A549 (cell line): ENCODE data around the gene LRFN2. TPM values are rescaled to one million over a fixed set of nuclear protein-coding genes. Genes with fewer than 3 reads are reported as not detected.

Experiments used
- ATAC-seq, 2 experiments: fragments of 200-7000 bp in 1 of 2; fragments of >200 bp in 1 of 2; cut with Nextera tagmentation in 1 of 2; cut with Tn5 transposase in 1 of 2; 3 replicates each; pipeline versions ENCODE4 v1.8.0 to v1.9.1; 2018 to 2020; ENCODE audit warnings: mild to moderate bottlenecking in 1 of 2, moderate library complexity in 1 of 2
- CTCF ChIA-PET: fragments of 300-600 bp; sonication (Branson Sonifier 250); formaldehyde crosslinking; extraction: SDS; loops from one replicate; lab custom pipeline; 2021; ENCODE audit warnings: antibody characterized with exemption, inconsistent platforms; lab: Yijun Ruan, JAX
- POLR2A ChIA-PET: fragments of 350-600 bp; formaldehyde crosslinking; extraction: SDS; loops from one replicate; lab custom pipeline; 2021; ENCODE audit warnings: antibody characterized with exemption, inconsistent platforms; lab: Yijun Ruan, JAX
- DNase-seq, 2 experiments: peaks; one replicate each; pipeline versions ENCODE4 v3.0.0 to v3.0.0-alpha.2; 2011 to 2016; ENCODE audit warnings: low read depth in 1 of 2, low spot score in 1 of 2
- FAIRE-seq: peaks from 2 replicates; lab custom pipeline; 2011; peaks lifted over from hg19 to GRCh38; lab: Jason Lieb, UNC
- H3K27ac ChIP-seq, 2 experiments: fragments of >200 bp; sonication (Bioruptor Twin); formaldehyde crosslinking; 3 replicates each; pipeline ENCODE4 v1.5.1; 2016 to 2017
- H3K4me1 ChIP-seq: fragments of >200 bp; sonication (Bioruptor Twin); formaldehyde crosslinking; 3 replicates; pipeline ENCODE4 v1.6.1; 2016
- H3K4me2 ChIP-seq: fragments of >200 bp; sonication (Bioruptor Twin); formaldehyde crosslinking; 3 replicates; pipeline ENCODE4 v1.6.1; 2016
- H3K4me3 ChIP-seq: fragments of >200 bp; sonication (Bioruptor Twin); formaldehyde crosslinking; 3 replicates; pipeline ENCODE4 v1.5.1; 2016
- H3K9me3 ChIP-seq: fragments of >200 bp; sonication (Bioruptor Twin); formaldehyde crosslinking; 3 replicates; pipeline ENCODE4 v1.6.1; 2016
- CEBPB ChIP-seq, 2 experiments: fragments of >200 bp in 1 of 2; sonication (Bioruptor Twin) in 1 of 2; formaldehyde crosslinking in 1 of 2; IDR thresholded peaks; 2 replicates each; pipeline ENCODE4 v1.6.1; 2012 to 2016
- CHD2 ChIP-seq: fragments of 150-350 bp; IDR thresholded peaks from 2 replicates; pipeline ENCODE4 v1.6.1; 2014; ENCODE audit warnings: low read length; ENCODE audit not compliant: partially characterized antibody
- CHD4 ChIP-seq: fragments of 200-600 bp; sonication (generic); IDR thresholded peaks from 2 replicates; pipeline ENCODE4 v1.6.1; 2016; ENCODE audit warnings: antibody characterized with exemption, mild to moderate bottlenecking, borderline replicate concordance
- CTCF ChIP-seq: fragments of >200 bp; sonication (Bioruptor Twin); formaldehyde crosslinking; IDR thresholded peaks from 3 replicates; pipeline ENCODE4 v1.5.1; 2016
- EHF ChIP-seq: fragments of 250-450 bp; sonication (Bioruptor Pico); IDR thresholded peaks from 2 replicates; pipeline ENCODE4 v1.5.0; 2020; ENCODE audit warnings: mild to moderate bottlenecking
- FOSL2 ChIP-seq, 2 experiments: fragments of 450-650 bp in 1 of 2; fragments of >200 bp in 1 of 2; sonication (Bioruptor Twin) in 1 of 2; formaldehyde crosslinking; IDR thresholded peaks; 2 replicates each; pipeline versions ENCODE4 v1.5.0 to v1.6.1; 2016 to 2020; ENCODE audit warnings: mild to moderate bottlenecking in 1 of 2, moderate library complexity in 1 of 2
- FOXS1 ChIP-seq: fragments of 250-450 bp; sonication (Bioruptor Pico); IDR thresholded peaks from 2 replicates; pipeline ENCODE4 v1.5.0; 2020; ENCODE audit warnings: mild to moderate bottlenecking, moderate library complexity
- HDAC2 ChIP-seq: fragments of 200-600 bp; sonication (generic); IDR thresholded peaks from 2 replicates; pipeline ENCODE4 v1.6.1; 2016
- JUN ChIP-seq, 2 experiments: fragments of >200 bp; sonication (Bioruptor Twin); formaldehyde crosslinking; IDR thresholded peaks; 2 replicates in 1 of 2; 3 replicates in 1 of 2; pipeline ENCODE4 v1.6.1; 2016 to 2017
- JUNB ChIP-seq: fragments of >200 bp; sonication (Bioruptor Twin); formaldehyde crosslinking; IDR thresholded peaks from 2 replicates; pipeline ENCODE4 v1.6.1; 2016
- KDM5A ChIP-seq: fragments of 200-600 bp; sonication (generic); IDR thresholded peaks from 2 replicates; pipeline ENCODE4 v1.6.1; 2016; ENCODE audit warnings: antibody characterized with exemption, mild to moderate bottlenecking
- MAFK ChIP-seq: fragments of 450-650 bp; IDR thresholded peaks from 2 replicates; pipeline ENCODE4 v1.6.1; 2014; ENCODE audit not compliant: partially characterized antibody
- MAZ ChIP-seq: fragments of 150-350 bp; IDR thresholded peaks from 2 replicates; pipeline ENCODE4 v1.6.1; 2014; ENCODE audit warnings: antibody characterized with exemption, low read depth, low read length, borderline replicate concordance
- PHF8 ChIP-seq: fragments of 200-600 bp; sonication (generic); IDR thresholded peaks from 2 replicates; pipeline ENCODE4 v1.6.1; 2016; ENCODE audit warnings: low read depth, mild to moderate bottlenecking, antibody characterized with exemption, moderate library complexity, borderline replicate concordance
- RAD21 ChIP-seq, 2 experiments: fragments of >200 bp in 1 of 2; sonication (Bioruptor Twin) in 1 of 2; formaldehyde crosslinking in 1 of 2; IDR thresholded peaks in 1 of 2; conservative IDR thresholded peaks in 1 of 2; 2 replicates in 1 of 2; 3 replicates in 1 of 2; pipeline ENCODE4 v1.6.1; 2012 to 2018; ENCODE audit warnings: inconsistent platforms in 1 of 2
- RARB ChIP-seq: fragments of 250-450 bp; sonication (Bioruptor Pico); IDR thresholded peaks from 2 replicates; pipeline ENCODE4 v1.8.0; 2021; ENCODE audit warnings: mild to moderate bottlenecking, moderate library complexity
- RCOR1 ChIP-seq: fragments of 150-350 bp; IDR thresholded peaks from 2 replicates; pipeline ENCODE4 v1.6.1; 2014; ENCODE audit warnings: antibody characterized with exemption, low read length, low read depth
- RNF2 ChIP-seq: fragments of 200-600 bp; sonication (generic); IDR thresholded peaks from 2 replicates; pipeline ENCODE4 v1.6.1; 2016; ENCODE audit warnings: low read depth, mild to moderate bottlenecking, antibody characterized with exemption, moderate library complexity, borderline replicate concordance
- SREBF2 ChIP-seq: fragments of 450-650 bp; IDR thresholded peaks from 2 replicates; pipeline ENCODE4 v1.6.1; 2014; ENCODE audit warnings: mild to moderate bottlenecking, moderate library complexity
- ZNF302 ChIP-seq: fragments of 250-450 bp; sonication (Bioruptor Pico); IDR thresholded peaks from 2 replicates; pipeline ENCODE4 v1.9.0; 2021; ENCODE audit warnings: inconsistent platforms, mild to moderate bottlenecking, moderate library complexity
- ZSCAN20 ChIP-seq: fragments of 250-450 bp; sonication (Bioruptor Pico); IDR thresholded peaks from 2 replicates; pipeline ENCODE4 v1.8.0; 2022; ENCODE audit warnings: mild to moderate bottlenecking, moderate library complexity
- WGBS: methylation state at CpG from one replicate; pipeline ENCODE4 v1.1.6; 2017; ENCODE audit errors: missing lambda C conversion rate; 5-methylcytosine and 5-hydroxymethylcytosine counted together
- polyA plus RNA-seq, 4 experiments: library from polyadenylated mRNA; depleted of rRNA in 3 of 4; stranded (reverse); fragments of >200 nt; fragmentation: RNase III in 1 of 4; extraction: RNeasy Plus Mini Kit Qiagen cat#74134 plus additional on column Dnase treatment in 1 of 4; gene quantifications; 2 replicates in 3 of 4; 3 replicates in 1 of 4; pipeline ENCODE4 v1.2.3, GENCODE V29; 2011 to 2017
- TF ChIP-seq, protein P1 (sequence below): fragments of 250-450 bp; sonication (Bioruptor Pico); IDR thresholded peaks from 2 replicates; pipeline ENCODE4 v1.5.0; 2021; ENCODE audit warnings: mild to moderate bottlenecking, moderate library complexity, borderline replicate concordance

Gene LRFN2
- polyA plus RNA-seq, 2 of the 4 experiments (the other 2 are of a cell fraction), result not detected

- ChIA-PET CTCF (no interaction called here), POLR2A (no interaction called here)
- DNase-seq (no peak), ATAC-seq (no peak), FAIRE-seq (no peak)
- no peak overlapping the region for H3K4me2 ChIP-seq
- no peaks in the 10 kb centered on the region for H3K4me1 ChIP-seq
- no peak overlapping the region for H3K4me3 ChIP-seq
- WGBS, result 85% methylated on average over 7 of the region's 7 CpGs
- no peaks in the 10 kb centered on the region for H3K9me3 ChIP-seq
- H3K27ac ChIP-seq, result no peak overlapping the region
- TF ChIP-seq MAFK (peak; percentile 44), RAD21 (conservative IDR thresholded peaks at IDR 0.05 in 1 of 2, IDR thresholded peaks at IDR 0.05 in 1 of 2) (no peak), CTCF (no peak), SREBF2 (no peak)
These were observed 160.7 kb downstream of the LRFN2 start for GRCh38 chr6:40426346-40427066.

GRCh38 chr6:40425192-40425919, 161.8 kb downstream of the LRFN2 start:
- H3K9me3 ChIP-seq, result no peaks in the 10 kb centered on the region
- 75% methylated on average over 4 of the region's 4 CpGs for WGBS
- H3K27ac ChIP-seq, result no peak overlapping the region
- no peaks in the 10 kb centered on the region for H3K4me1 ChIP-seq
- no peak overlapping the region for H3K4me2 ChIP-seq
- DNase-seq (no peak), ATAC-seq (no peak), FAIRE-seq (no peak)
- H3K4me3 ChIP-seq, result no peak overlapping the region
- TF ChIP-seq MAFK (no peak), FOXS1 (CRISPR knock-in tag) (no peak), CEBPB (IDR thresholded peaks at IDR 0.05) (no peak), ZSCAN20 (CRISPR knock-in tag) (no peak), CHD2 (no peak), ZNF302 (CRISPR knock-in tag) (no peak), MAZ (no peak), EHF (CRISPR knock-in tag) (no peak), CHD4 (no peak), KDM5A (no peak), HDAC2 (no peak), JUNB (no peak), JUN (IDR thresholded peaks at IDR 0.05) (no peak), RCOR1 (no peak), RNF2 (no peak), RARB (CRISPR knock-in tag) (no peak), PHF8 (no peak), FOSL2 (IDR thresholded peaks at IDR 0.05) (no peak), FOSL2 (CRISPR knock-in tag; IDR thresholded peaks at IDR 0.05) (no peak)
- TF ChIP-seq, protein P1, sequence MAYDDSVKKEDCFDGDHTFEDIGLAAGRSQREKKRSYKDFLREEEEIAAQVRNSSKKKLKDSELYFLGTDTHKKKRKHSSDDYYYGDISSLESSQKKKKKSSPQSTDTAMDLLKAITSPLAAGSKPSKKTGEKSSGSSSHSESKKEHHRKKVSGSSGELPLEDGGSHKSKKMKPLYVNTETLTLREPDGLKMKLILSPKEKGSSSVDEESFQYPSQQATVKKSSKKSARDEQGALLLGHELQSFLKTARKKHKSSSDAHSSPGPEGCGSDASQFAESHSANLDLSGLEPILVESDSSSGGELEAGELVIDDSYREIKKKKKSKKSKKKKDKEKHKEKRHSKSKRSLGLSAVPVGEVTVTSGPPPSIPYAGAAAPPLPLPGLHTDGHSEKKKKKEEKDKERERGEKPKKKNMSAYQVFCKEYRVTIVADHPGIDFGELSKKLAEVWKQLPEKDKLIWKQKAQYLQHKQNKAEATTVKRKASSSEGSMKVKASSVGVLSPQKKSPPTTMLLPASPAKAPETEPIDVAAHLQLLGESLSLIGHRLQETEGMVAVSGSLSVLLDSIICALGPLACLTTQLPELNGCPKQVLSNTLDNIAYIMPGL, result no peak
- CTCF ChIA-PET, result interaction anchor here (0.6 kb wide), 1 partner anchor 86 kb away, joined by 3 read pairs; no protein-coding TSS in a partner anchor
- POLR2A ChIA-PET, result no interaction called here
